HFF-Myc (cell line): Measurements from ENCODE around the gene MYRFL.
"Not testable (repeated sequence)": the region's sequence is repeated elsewhere in the genome, so short reads cannot be mapped to it uniquely, and the experiment has no call there.

ENCODE experiments used
- DNase-seq: peaks from one replicate; pipeline ENCODE4 v3.0.0-alpha.2; 2011; ENCODE audit warnings: low read depth; ENCODE audit errors: extremely low read depth
- H3K4me3 ChIP-seq: replicated peaks from 2 replicates; pipeline ENCODE4 v1.5.1; 2011; ENCODE audit warnings: low read depth, mild to moderate bottlenecking, control low read depth, low read length
- TF ChIP-seq, protein P1 (sequence below): IDR thresholded peaks from 2 replicates; pipeline ENCODE4 v1.5.1; 2012; ENCODE audit warnings: mild to moderate bottlenecking, low read depth, low read length, control low read depth; ENCODE audit errors: missing control alignments

MYRFL gene

DNA sequence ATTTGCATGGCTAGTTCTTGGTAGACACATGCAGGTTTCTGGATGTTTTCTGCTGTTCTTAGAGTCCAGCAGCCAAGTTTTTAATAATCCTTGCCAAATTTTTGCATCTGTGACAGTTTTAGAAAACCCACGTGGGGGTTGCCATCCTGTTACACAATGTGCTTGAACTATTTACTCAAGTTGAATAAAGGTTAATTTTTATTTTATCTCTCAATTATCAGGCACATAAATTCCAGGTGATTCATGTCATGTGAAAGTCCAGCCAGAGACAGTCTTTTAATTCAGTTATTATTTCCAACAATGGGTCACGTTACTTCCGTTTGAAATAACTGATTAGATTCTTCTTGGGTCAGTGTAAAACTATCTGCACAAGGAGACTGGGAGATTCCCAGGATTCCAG is 15.7 kb downstream of the MYRFL start:
- TF ChIP-seq, protein P1, sequence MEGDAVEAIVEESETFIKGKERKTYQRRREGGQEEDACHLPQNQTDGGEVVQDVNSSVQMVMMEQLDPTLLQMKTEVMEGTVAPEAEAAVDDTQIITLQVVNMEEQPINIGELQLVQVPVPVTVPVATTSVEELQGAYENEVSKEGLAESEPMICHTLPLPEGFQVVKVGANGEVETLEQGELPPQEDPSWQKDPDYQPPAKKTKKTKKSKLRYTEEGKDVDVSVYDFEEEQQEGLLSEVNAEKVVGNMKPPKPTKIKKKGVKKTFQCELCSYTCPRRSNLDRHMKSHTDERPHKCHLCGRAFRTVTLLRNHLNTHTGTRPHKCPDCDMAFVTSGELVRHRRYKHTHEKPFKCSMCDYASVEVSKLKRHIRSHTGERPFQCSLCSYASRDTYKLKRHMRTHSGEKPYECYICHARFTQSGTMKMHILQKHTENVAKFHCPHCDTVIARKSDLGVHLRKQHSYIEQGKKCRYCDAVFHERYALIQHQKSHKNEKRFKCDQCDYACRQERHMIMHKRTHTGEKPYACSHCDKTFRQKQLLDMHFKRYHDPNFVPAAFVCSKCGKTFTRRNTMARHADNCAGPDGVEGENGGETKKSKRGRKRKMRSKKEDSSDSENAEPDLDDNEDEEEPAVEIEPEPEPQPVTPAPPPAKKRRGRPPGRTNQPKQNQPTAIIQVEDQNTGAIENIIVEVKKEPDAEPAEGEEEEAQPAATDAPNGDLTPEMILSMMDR: no peak
- DNase-seq: no peak

DNA sequence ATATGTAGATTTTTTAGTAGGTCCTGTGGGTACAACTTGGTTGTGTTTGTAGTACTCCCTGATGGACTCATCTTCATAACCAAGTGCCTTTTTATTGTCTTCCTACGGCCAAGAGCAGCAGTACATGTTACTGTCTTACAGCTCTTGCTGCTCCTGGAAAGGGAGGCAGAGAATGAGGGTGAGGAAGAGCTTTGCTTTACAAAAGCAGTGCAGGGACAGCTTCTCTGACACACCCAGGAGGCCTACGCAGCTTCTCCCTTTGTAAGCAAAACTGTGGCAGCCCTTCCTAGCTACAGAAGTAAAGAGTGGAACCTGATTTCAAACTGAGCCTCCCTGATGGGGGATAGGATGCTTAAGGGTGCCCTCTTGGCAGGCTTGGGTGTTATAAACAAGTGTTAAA is 18.6 kb downstream of the MYRFL start:
- no peak for DNase-seq
- no peak overlapping the region for H3K4me3 ChIP-seq
- TF ChIP-seq, protein P1: no peak

More for the DNA sequence above, 15.7 kb downstream of the MYRFL start:
- H3K4me3 ChIP-seq: no peak overlapping the region

DNA sequence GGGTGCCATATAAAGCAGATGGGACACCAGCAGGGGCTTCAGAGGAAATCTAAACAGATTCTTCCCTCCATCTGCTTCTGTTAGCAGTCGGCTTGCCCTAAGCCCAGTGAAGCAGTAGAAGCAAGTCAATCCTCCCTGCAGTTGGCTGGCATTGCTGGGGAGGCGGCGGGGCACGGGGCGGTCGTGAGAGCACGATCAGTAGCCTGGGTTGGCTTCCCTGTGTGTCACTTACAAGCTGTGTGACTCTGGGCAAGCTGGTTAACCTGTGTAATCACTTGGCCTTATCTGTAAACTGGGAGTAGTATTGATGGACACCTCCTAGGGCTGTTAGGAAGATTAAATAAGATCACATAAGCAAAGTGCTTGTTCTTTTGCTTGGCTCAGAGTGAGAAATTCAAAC is 19.4 kb downstream of the MYRFL start:
- H3K4me3 ChIP-seq: no peak overlapping the region
- DNase-seq: no peak
- TF ChIP-seq, protein P1: no peak

DNA sequence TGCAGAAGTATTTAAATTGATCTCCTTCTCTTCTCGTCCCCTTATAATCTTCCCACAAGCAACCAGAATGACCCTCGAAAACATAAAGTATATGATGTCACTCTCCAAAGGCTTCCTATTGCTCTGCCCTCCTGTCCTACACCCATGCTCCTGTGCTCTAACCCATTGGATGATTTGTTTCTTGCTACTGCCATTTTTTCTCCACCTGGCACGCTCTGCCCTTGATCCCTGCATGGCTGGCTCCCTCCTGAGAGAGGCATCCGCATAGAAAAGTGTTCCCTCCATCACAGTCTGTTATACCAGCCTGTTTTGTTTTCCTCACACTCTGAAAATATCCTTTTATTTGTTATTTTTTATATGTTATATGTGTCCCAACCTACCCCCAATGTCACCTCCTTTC is 19.8 kb downstream of the MYRFL start:
- DNase-seq: no peak
- H3K4me3 ChIP-seq: no peak overlapping the region
- TF ChIP-seq, protein P1: no peak

DNA sequence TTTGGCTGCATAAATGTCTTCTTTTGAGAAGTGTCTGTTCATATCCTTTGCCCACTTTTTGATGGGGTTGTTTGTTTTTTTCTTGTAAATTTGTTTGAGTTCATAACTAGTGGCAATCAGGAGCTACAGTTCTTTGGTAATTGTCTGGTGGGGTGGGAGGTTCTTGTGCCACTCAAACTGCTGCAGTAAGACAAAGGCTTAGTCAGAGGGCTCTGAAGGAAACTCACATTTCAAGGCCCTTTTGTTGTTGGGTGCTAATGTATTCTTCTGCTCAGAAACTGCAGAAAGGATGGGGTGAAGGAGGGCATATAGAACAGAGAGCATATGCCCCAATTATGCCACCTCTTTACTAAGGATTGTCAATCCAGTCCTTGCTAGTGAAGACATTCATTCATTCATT is 21.9 kb downstream of the MYRFL start:
- TF ChIP-seq, protein P1: no peak
- H3K4me3 ChIP-seq: no peak overlapping the region
- no peak for DNase-seq

DNA sequence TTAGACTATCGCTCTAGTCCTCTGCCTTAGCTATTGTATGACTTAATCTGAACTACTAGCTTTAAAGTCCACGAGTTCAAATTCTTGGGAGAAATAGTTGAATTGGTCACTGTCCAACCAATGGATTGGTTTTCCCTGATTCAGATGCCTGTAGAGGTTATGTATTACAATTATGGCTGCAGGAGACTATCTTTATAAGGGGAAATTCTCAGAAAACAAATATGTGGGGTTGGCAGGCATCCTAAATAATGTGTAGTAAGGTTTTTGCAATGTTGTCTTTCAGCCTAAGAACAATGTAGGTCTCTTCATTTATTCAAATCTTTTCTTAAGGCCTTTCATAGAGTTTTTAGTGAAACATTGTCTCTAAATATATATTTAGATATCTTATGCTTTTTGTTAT is 26.9 kb downstream of the MYRFL start:
- no peak for DNase-seq
- TF ChIP-seq, protein P1: no peak
- H3K4me3 ChIP-seq: no peak overlapping the region

DNA sequence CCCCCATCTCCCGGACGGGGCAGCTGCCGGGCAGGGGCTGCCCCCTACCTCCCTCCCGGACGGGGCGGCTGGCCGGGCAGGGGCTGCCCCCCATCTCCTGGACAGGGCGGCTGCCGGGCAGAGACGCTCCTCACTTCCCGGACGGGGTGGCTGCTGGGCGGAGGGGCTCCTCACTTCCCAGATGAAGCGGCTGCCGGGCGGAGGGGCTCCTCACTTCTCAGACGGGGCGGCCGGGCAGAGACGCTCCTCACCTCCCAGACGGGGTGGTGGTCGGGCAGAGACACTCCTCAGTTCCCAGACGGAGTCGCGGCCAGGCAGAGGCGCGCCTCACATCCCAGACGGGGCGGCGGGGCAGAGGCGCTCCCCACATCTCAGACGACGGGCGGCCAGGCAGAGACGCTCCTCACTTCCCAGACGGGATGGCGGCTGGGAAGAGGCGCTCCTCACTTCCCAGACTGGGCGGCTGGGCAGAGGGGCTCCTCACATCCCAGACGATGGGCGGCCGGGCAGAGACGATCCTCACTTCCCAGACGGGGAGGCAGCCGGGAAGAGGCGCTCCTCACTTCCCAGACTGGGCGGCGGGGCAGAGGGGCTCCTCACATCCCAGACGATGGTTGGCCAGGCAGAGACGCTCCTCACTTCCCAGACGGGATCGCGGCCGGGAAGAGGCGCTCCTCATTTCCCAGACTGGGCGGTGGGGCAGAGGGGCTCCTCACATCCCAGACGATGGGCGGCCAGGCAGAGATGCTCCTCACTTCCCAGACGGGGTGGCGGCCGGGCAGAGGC is 28.3 kb downstream of the MYRFL start:
- H3K4me3 ChIP-seq, DNase-seq: not testable (repeated sequence)
